PFSK-1 (cell line): ENCODE measurements around the gene EIF5A.

Source experiments
- POLR2AphosphoS5 ChIP-seq: IDR thresholded peaks from 2 replicates; pipeline ENCODE4 v1.6.1; 2012; ENCODE audit warnings: low read depth, mild to moderate bottlenecking, control low read depth, low read length, moderate library complexity
- REST ChIP-seq, 2 experiments: IDR thresholded peaks; 2 replicates each; pipeline versions ENCODE4 v1.6.1 to v1.8.0; 2011 to 2012; ENCODE audit warnings: low read depth in 2 of 2, low read length in 2 of 2, control low read depth in 1 of 2, inconsistent platforms in 1 of 2, mild to moderate bottlenecking in 1 of 2, moderate library complexity in 1 of 2; ENCODE audit not compliant: insufficient read depth in 1 of 2

GRCh38 chr17:7281074-7281952, 26.1 kb upstream of the EIF5A start, which contains the start of gene SLC2A4:
- TF ChIP-seq POLR2AphosphoS5 (no peak), REST (IDR thresholded peaks at IDR 0.05; ENCODE audit: insufficient read depth in 1 of 2, low read depth in 2 of 2, low read length in 2 of 2) (no peak)
